ENCODE measurements around the gene SYT4. TPM values are rescaled to one million over a fixed set of nuclear protein-coding genes. Genes with fewer than 3 reads are reported as not detected.

Gene SYT4
- polyA plus RNA-seq, 1 of the 3 experiments (the other 2 are of a cell fraction) = 0.44 TPM

DNA sequence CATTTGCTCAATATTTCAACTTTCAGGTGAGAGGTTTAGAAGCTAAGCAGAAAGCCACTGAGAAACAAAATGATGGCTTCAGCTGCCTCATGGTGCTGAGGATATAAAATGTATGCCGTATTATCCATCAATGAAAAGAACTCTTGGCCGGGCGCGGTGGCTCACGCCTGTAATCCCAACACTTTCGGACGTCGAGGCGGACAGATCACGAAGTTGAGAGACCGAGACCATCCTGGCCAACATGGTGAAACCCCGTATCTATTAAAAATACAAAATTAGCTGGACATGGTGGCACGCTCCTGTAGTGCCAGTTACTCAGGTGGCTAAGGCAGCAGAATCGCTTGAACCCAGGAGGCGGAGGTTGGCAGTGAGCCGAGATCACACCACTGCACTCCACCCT is 6.0 kb upstream of the SYT4 start (continued):
- no peak for TF ChIP-seq SMC3 (IDR thresholded peaks at IDR 0.05; ENCODE audit: low read depth, low read length)
- TF ChIP-seq PBX3 (IDR thresholded peaks at IDR 0.05) = no peak
- TF ChIP-seq ELF1 (IDR thresholded peaks at IDR 0.05) = no peak
- TF ChIP-seq REST (IDR thresholded peaks at IDR 0.05; ENCODE audit: low read depth, low read length) = no peak

DNA sequence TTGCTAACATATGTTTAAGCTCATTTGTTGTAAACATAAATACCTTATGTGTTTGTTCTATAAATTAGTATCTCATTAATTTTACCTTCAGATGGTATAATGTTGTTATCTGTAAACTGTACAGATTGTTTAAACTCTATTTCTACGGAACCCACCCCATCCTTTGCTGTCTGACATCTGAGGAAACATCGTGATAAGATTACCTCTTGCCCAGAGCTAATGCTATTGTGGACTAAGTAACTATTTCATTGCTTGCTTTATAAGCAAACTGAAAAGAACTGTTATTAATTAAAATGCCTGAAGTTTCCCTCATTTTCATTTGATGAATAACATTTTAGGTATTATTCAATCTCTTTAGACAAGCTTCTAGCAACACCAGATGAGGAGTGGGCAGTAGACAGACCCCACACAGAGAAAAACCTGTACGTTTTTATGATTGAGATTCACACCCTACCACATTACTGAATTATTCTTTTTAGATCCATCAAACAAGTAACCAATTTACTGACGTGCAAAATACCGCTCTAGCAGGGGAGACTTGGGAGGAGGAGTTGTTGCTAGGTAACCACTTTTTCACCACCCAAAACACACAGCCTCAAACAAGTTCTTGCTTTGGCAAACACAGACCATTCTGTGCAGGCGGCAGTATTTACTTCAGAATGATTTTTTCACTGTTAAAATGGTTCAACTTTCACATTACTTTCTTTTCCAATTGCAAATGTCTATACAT is 1.9 kb upstream of the SYT4 start:
- H3K36me3 ChIP-seq (replicated peaks in 1 of 2; ENCODE audit: control insufficient read depth in 1 of 2, insufficient read depth in 2 of 2, low read length in 1 of 2) = no peaks in the 10 kb centered on the region
- H3K27ac ChIP-seq (ENCODE audit: low read depth in 2 of 2, low read length in 1 of 2) = peak overlapping the region in 1 of 2 experiments; percentile 55; a peak in 2 of 4 replicates
- H3K27me3 ChIP-seq (ENCODE audit: insufficient read depth) = no peaks in the 10 kb centered on the region
- H2AFZ ChIP-seq (ENCODE audit: low read depth) = no peak overlapping the region
- H3K4me3 ChIP-seq (ENCODE audit: low read depth in 2 of 2, low read length in 1 of 2) = no peak overlapping the region
- ChIA-PET POLR2A (no interaction called here), CTCF (interaction anchor here (0.7 to 2.9 kb wide), 11 partner anchors 14 to 1226 kb away, joined by 3 to 10 read pairs (median 4); no protein-coding TSS in a partner anchor)
- H3K4me2 ChIP-seq = no peak overlapping the region
- no peaks in the 10 kb centered on the region for H3K9me2 ChIP-seq
- H3K9me3 ChIP-seq = no peaks in the 10 kb centered on the region
- H3K79me2 ChIP-seq (ENCODE audit: insufficient read depth) = no peaks in the 10 kb centered on the region
- WGBS (ENCODE audit: low lambda C conversion rate) = 2% methylated on average over 6 of the region's 6 CpGs
- H3K9ac ChIP-seq = no peak overlapping the region
- peak; percentile 73 for DNase-seq
- H3F3A ChIP-seq (replicated peaks; ENCODE audit: insufficient read depth) = no peaks in the 10 kb centered on the region
- peaks cover 0 to 14% of the 10 kb centered on the region in 2 experiments; a peak in 2 of 4 replicates for H3K4me1 ChIP-seq (ENCODE audit: control insufficient read depth in 1 of 2, insufficient read depth in 2 of 2, low read depth in 1 of 2, low read length in 1 of 2)
- no peak for TF ChIP-seq RCOR1 (IDR thresholded peaks at IDR 0.05; ENCODE audit: low read length)
- peak; percentile 44; the same call in 1 of the 2 replicates for TF ChIP-seq FOXJ3 (CRISPR knock-in tag; IDR thresholded peaks at IDR 0.05)
- peak; percentile 64 for TF ChIP-seq GATA2 (CRISPR knock-in tag; IDR thresholded peaks at IDR 0.05)
- peak; percentile 5 for TF ChIP-seq CHD2 (IDR thresholded peaks at IDR 0.05; ENCODE audit: low read length, partially characterized antibody)
- peak; percentile 60 for TF ChIP-seq RAD21 (IDR thresholded peaks at IDR 0.05; ENCODE audit: low read length)
- TF ChIP-seq NFIC (IDR thresholded peaks at IDR 0.05; ENCODE audit: borderline replicate concordance) = no peak
- H4K20me1 ChIP-seq (ENCODE audit: insufficient read depth) = no peaks in the 10 kb centered on the region

Measured in SK-N-SH (cell line).